ENCODE data around the gene ZNF831. TPM values are rescaled to one million over a fixed set of nuclear protein-coding genes. Genes with fewer than 3 reads are reported as not detected.

The ZNF831 gene
- total RNA-seq, 4 donors from 2014 or later, result 0.15 to 1.2 (median 0.37) TPM

- WGBS, 2 donors (ENCODE audit: low coverage in 1 of 2), result 76 to 80% methylated on average over 2 to 3 of the region's 3 CpGs
- Histone ChIP-seq H3K27me3 (peaks cover 20% of the 10 kb centered on the region), H3K36me3 (no peaks in the 10 kb centered on the region), H3K4me3 (no peak overlapping the region), H3K4me1 (peaks cover 0 to 18% (median 0%) of the 10 kb centered on the region in 3 donors), H3K27ac (no peak overlapping the region), H3K9me3 (peaks cover 0 to 5% (median 0%) of the 10 kb centered on the region in 3 donors)
- no peak for ATAC-seq
- TF ChIP-seq POLR2AphosphoS5 (IDR thresholded peaks at IDR 0.05), result no peak
These were observed 4.5 kb upstream of the ZNF831 start for GRCh38 chr20:59159091-59159490.

GRCh38 chr20:59159493-59160376 lies 3.9 kb upstream of the ZNF831 start:
- Histone ChIP-seq H3K9me3 (peaks cover 0 to 5% (median 0%) of the 10 kb centered on the region in 3 donors), H3K4me3 (no peak overlapping the region), H3K27ac (no peak overlapping the region), H3K27me3 (peaks cover 20% of the 10 kb centered on the region), H3K4me1 (peaks cover 0 to 16% (median 0%) of the 10 kb centered on the region in 3 donors), H3K36me3 (no peaks in the 10 kb centered on the region)
- WGBS, 2 donors (ENCODE audit: low coverage in 1 of 2), result 70 to 75% methylated on average over 5 to 6 of the region's 18 CpGs
- no peak for ATAC-seq
- TF ChIP-seq POLR2A (IDR thresholded peaks at IDR 0.05) (no peak), CTCF (IDR thresholded peaks at IDR 0.05) (no peak), EP300 (IDR thresholded peaks at IDR 0.05) (no peak), POLR2AphosphoS5 (IDR thresholded peaks at IDR 0.05) (no peak)

DNA sequence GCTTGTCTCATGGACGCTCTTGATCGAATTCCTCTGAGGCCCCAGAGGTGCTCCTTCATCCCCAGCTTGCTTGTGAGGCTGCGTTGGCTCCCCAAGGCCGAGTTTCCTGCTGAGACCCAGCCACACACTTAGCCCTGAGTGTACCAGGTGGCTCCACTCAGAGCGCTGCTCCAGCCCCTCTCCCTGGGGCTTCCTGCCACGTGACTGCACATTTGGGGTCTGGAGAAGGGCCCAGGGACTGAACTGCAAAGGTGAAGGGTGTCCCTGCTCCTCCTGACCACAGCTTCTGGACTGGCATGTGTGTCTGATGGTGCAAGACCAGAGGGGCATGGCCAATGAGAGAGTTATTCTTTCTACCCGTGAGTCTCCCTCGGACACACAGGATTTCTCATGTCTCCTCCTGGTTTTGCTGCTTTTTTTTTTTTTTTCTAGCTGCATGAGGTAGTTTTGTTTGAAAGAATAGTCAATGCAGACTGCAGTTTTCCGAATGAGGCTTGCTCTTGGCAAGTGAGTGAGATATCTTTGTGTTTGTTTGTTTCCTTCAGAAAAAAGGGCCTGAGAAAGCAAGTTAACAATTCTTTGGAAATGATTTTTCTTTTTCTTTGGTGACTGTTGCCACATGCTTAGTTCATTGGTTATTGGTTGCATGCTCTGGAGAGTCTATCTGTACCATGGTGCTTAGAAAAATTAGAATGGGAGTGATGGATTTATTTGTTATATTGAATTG lies 3.1 kb upstream of the ZNF831 start:
- peaks cover 0 to 16% (median 0%) of the 10 kb centered on the region in 3 donors for H3K4me1 ChIP-seq
- TF ChIP-seq EP300 (IDR thresholded peaks at IDR 0.05) (no peak), POLR2A (IDR thresholded peaks at IDR 0.05) (no peak), POLR2AphosphoS5 (IDR thresholded peaks at IDR 0.05) (no peak), CTCF (IDR thresholded peaks at IDR 0.05) (no peak)
- H3K27ac ChIP-seq, result no peak overlapping the region
- ATAC-seq, result no peak
- no peaks in the 10 kb centered on the region for H3K36me3 ChIP-seq
- peaks cover 21% of the 10 kb centered on the region for H3K27me3 ChIP-seq
- 38% methylated on average over 6 to 7 of the region's 9 CpGs for WGBS, 2 donors (ENCODE audit: low coverage in 1 of 2)
- no peak overlapping the region for H3K4me3 ChIP-seq
- peaks cover 0 to 5% (median 0%) of the 10 kb centered on the region in 3 donors for H3K9me3 ChIP-seq

- Histone ChIP-seq H3K27me3 (peaks cover 31% of the 10 kb centered on the region), H3K27ac (no peak overlapping the region), H3K9me3 (peaks cover 0 to 5% (median 0%) of the 10 kb centered on the region in 3 donors), H3K4me1 (peaks cover 0 to 16% (median 0%) of the 10 kb centered on the region in 3 donors), H3K4me3 (no peak overlapping the region), H3K36me3 (no peaks in the 10 kb centered on the region)
- ATAC-seq, result no peak
- 63 to 85% methylated on average over 2 of the region's 2 CpGs for WGBS, 2 donors (ENCODE audit: low coverage in 1 of 2)
- no peak for TF ChIP-seq CTCF (IDR thresholded peaks at IDR 0.05)
- TF ChIP-seq POLR2AphosphoS5 (IDR thresholded peaks at IDR 0.05), result no peak
- TF ChIP-seq EP300 (IDR thresholded peaks at IDR 0.05), result no peak
- TF ChIP-seq POLR2A (IDR thresholded peaks at IDR 0.05), result no peak
These were observed 1.9 kb upstream of the ZNF831 start for GRCh38 chr20:59161721-59162120.

GRCh38 chr20:59164686-59165391 lies 1.2 kb downstream of the ZNF831 start:
- no peak for TF ChIP-seq CTCF (IDR thresholded peaks at IDR 0.05)
- no peak for TF ChIP-seq POLR2AphosphoS5 (IDR thresholded peaks at IDR 0.05)
- no peak for TF ChIP-seq EP300 (IDR thresholded peaks at IDR 0.05)
- no peak for TF ChIP-seq POLR2A (IDR thresholded peaks at IDR 0.05)
- WGBS, 2 donors (ENCODE audit: low coverage in 1 of 2), result 70 to 85% methylated on average over 8 of the region's 9 CpGs
- no peak for ATAC-seq
- H3K36me3 ChIP-seq, result no peaks in the 10 kb centered on the region
- peaks cover 29% of the 10 kb centered on the region for H3K27me3 ChIP-seq
- no peaks in the 10 kb centered on the region for H3K4me1 ChIP-seq
- no peak overlapping the region for H3K4me3 ChIP-seq
- no peak overlapping the region for H3K27ac ChIP-seq
- H3K9me3 ChIP-seq, result peaks cover 0 to 15% (median 0%) of the 10 kb centered on the region in 3 donors
